HG02588 (cell line): Measurements from ENCODE around the gene PHF21B.
"Not testable (repeated sequence)": the region's sequence is repeated elsewhere in the genome, so short reads cannot be mapped to it uniquely, and the experiment has no call there.

Experiments
- ATAC-seq: cut with Tn5 transposase; IDR thresholded peaks from one replicate; pipeline ENCODE4 v1.9.1; 2021; ENCODE audit warnings: mild to moderate bottlenecking, moderate library complexity; ENCODE audit not compliant: unreplicated experiment

PHF21B gene

GRCh38 chr22:44963832-44964721 lies 45.7 kb downstream of the PHF21B start:
- no peak for ATAC-seq

- ATAC-seq, result no peak
Measured at GRCh38 chr22:44962741-44963454, 46.9 kb downstream of the PHF21B start.

- not testable (repeated sequence) for ATAC-seq
Measured at GRCh38 chr22:44961682-44962081, 48.1 kb downstream of the PHF21B start.

- no peak for ATAC-seq
Measured at GRCh38 chr22:44956840-44957767, 52.7 kb downstream of the PHF21B start.

GRCh38 chr22:44955102-44955501 lies 54.7 kb downstream of the PHF21B start:
- peak; percentile 58 for ATAC-seq

GRCh38 chr22:44954149-44954548 lies 55.7 kb downstream of the PHF21B start:
- ATAC-seq, result no peak

- ATAC-seq, result no peak
Measured at GRCh38 chr22:44952863-44953746, 56.7 kb downstream of the PHF21B start.

- no peak for ATAC-seq
Measured at GRCh38 chr22:44951510-44951816, 58.3 kb downstream of the PHF21B start.

GRCh38 chr22:44950806-44951509 lies 58.8 kb downstream of the PHF21B start:
- no peak for ATAC-seq

GRCh38 chr22:44947846-44948245 lies 62.0 kb downstream of the PHF21B start:
- ATAC-seq, result no peak

GRCh38 chr22:44947049-44947448 lies 62.8 kb downstream of the PHF21B start:
- ATAC-seq, result no peak

GRCh38 chr22:44944883-44945601 lies 64.8 kb downstream of the PHF21B start:
- no peak for ATAC-seq

- no peak for ATAC-seq
Measured at GRCh38 chr22:44943701-44944324, 66.0 kb downstream of the PHF21B start.

- ATAC-seq, result no peak
Measured at GRCh38 chr22:44942979-44943700, 66.7 kb downstream of the PHF21B start.

GRCh38 chr22:44942056-44942455 lies 67.7 kb downstream of the PHF21B start:
- ATAC-seq, result no peak

GRCh38 chr22:44941207-44941606 lies 68.6 kb downstream of the PHF21B start:
- no peak for ATAC-seq

- no peak for ATAC-seq
Measured at GRCh38 chr22:44940130-44940529, 69.7 kb downstream of the PHF21B start.

- no peak for ATAC-seq
Measured at GRCh38 chr22:44939451-44939850, 70.4 kb downstream of the PHF21B start.
